ENCODE measurements around the gene KCNK10. TPM values are rescaled to one million over a fixed set of nuclear protein-coding genes. Genes with fewer than 3 reads are reported as not detected.

The KCNK10 gene
- total RNA-seq, 4 donors from 2014 or later: 0.10 to 0.38 TPM; not detected in 2

DNA sequence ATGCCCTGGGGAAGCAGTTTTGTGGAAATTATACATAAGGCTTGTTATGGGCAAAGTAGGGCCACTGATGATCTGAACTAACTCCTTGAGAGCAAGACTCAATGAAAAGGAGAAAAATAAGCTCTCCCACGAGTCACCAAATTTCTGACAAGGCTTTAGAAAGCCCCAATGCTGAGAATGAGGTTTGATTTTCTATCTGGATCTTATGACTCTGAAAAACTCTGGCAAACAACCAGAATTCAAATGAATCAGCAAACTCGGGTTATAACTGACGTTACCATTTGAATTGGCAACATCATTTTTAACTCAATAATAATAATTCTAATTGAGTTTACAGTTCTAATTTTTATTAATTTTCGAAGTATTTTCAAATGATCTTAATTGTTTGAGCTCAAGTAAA, 79.1 kb downstream of the KCNK10 start:
- no peaks in the 10 kb centered on the region for H3K27me3 ChIP-seq
- H3K4me3 ChIP-seq (replicated peaks in 1 of 3): no peak overlapping the region
- no peak for DNase-seq
- TF ChIP-seq, protein P1, sequence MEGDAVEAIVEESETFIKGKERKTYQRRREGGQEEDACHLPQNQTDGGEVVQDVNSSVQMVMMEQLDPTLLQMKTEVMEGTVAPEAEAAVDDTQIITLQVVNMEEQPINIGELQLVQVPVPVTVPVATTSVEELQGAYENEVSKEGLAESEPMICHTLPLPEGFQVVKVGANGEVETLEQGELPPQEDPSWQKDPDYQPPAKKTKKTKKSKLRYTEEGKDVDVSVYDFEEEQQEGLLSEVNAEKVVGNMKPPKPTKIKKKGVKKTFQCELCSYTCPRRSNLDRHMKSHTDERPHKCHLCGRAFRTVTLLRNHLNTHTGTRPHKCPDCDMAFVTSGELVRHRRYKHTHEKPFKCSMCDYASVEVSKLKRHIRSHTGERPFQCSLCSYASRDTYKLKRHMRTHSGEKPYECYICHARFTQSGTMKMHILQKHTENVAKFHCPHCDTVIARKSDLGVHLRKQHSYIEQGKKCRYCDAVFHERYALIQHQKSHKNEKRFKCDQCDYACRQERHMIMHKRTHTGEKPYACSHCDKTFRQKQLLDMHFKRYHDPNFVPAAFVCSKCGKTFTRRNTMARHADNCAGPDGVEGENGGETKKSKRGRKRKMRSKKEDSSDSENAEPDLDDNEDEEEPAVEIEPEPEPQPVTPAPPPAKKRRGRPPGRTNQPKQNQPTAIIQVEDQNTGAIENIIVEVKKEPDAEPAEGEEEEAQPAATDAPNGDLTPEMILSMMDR (IDR thresholded peaks at IDR 0.05): no peak
- no peak for TF ChIP-seq POLR2A (IDR thresholded peaks at IDR 0.05)
- WGBS, 2 donors: 65 to 72% methylated on average over 4 of the region's 4 CpGs
- intact Hi-C loops (cut with DNase I): no loop called here
- H3K27ac ChIP-seq: no peak overlapping the region
- H3K4me1 ChIP-seq: no peaks in the 10 kb centered on the region
- no peaks in the 10 kb centered on the region for H3K36me3 ChIP-seq
- H3K9me3 ChIP-seq: no peaks in the 10 kb centered on the region

- Histone ChIP-seq H3K27me3 (no peaks in the 10 kb centered on the region), H3K4me3 (replicated peaks in 1 of 3) (no peak overlapping the region), H3K9me3 (no peaks in the 10 kb centered on the region), H3K27ac (no peak overlapping the region), H3K4me1 (no peaks in the 10 kb centered on the region), H3K36me3 (no peaks in the 10 kb centered on the region)
- no peak for DNase-seq
- intact Hi-C loops (cut with DNase I): no loop called here
- WGBS, 2 donors: 92% methylated on average over 5 of the region's 5 CpGs
- TF ChIP-seq, protein P1 (IDR thresholded peaks at IDR 0.05): no peak
- TF ChIP-seq POLR2A (IDR thresholded peaks at IDR 0.05): no peak
Observed at GRCh38 chr14:88242446-88242845, 80.6 kb downstream of the KCNK10 start.

GRCh38 chr14:88241810-88242209, 81.3 kb downstream of the KCNK10 start:
- Histone ChIP-seq H3K4me3 (replicated peaks in 1 of 3) (no peak overlapping the region), H3K27me3 (no peaks in the 10 kb centered on the region), H3K36me3 (no peaks in the 10 kb centered on the region), H3K27ac (no peak overlapping the region), H3K4me1 (no peaks in the 10 kb centered on the region), H3K9me3 (no peaks in the 10 kb centered on the region)
- intact Hi-C loops (cut with DNase I): no loop called here
- 81 to 84% methylated on average over 9 of the region's 9 CpGs for whole genome bisulfite sequencing, 2 donors
- no peak for TF ChIP-seq POLR2A (IDR thresholded peaks at IDR 0.05)
- TF ChIP-seq, protein P1 (IDR thresholded peaks at IDR 0.05): no peak
- no peak for DNase-seq

DNA sequence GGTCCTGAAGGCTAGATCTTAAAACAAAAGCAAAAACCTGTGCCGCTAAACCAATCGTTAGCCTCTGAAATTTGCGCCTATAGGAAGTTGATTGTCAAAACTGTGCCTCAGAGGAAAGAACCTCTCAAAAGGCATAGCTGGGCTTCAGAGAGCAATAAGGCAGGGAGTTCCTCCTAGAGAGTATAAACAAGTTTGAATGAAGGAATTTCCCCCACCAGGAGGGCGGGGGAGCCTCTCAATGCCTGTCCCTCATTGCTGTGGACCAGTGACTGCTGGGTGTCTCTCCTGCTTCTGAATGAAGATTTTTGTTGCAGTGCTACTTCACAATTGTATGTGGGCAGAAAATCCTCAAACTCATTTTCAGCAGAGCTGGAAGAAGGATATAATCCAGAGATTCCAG, 88.6 kb downstream of the KCNK10 start:
- intact Hi-C loops (cut with DNase I): no loop called here
- no peaks in the 10 kb centered on the region for H3K27me3 ChIP-seq
- no peaks in the 10 kb centered on the region for H3K4me1 ChIP-seq
- no peak overlapping the region for H3K27ac ChIP-seq
- no peak for DNase-seq
- no peaks in the 10 kb centered on the region for H3K36me3 ChIP-seq
- no peaks in the 10 kb centered on the region for H3K9me3 ChIP-seq
- TF ChIP-seq POLR2A (IDR thresholded peaks at IDR 0.05): no peak
- TF ChIP-seq, protein P1 (IDR thresholded peaks at IDR 0.05): no peak
- H3K4me3 ChIP-seq (replicated peaks in 1 of 3): no peak overlapping the region
- WGBS, 2 donors: 21 to 26% methylated on average over 4 of the region's 4 CpGs

DNA sequence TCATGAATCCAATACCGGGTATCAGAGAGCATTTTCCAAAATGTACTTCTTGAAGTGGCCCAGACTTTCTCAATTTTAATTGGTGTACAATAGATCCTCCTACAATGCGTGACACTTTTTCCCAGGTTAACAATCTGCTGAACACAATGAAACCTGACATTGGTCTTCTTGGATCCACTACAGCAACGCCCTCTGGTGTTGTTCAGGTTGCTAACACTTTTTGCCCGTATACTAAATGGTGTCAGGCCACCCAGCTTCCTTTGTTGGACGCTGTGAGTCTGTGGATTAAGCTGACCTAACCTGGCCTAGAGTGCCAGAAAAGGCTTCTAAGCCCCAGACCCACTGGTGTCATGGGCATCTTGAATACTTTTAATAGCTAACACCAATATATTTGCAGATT, 89.2 kb downstream of the KCNK10 start:
- H3K27ac ChIP-seq: no peak overlapping the region
- no peak for TF ChIP-seq POLR2A (IDR thresholded peaks at IDR 0.05)
- TF ChIP-seq, protein P1 (IDR thresholded peaks at IDR 0.05): no peak
- no peak for DNase-seq
- 44 to 58% methylated on average over 5 of the region's 5 CpGs for WGBS, 2 donors
- H3K9me3 ChIP-seq: no peaks in the 10 kb centered on the region
- no peak overlapping the region for H3K4me3 ChIP-seq (replicated peaks in 1 of 3)
- intact Hi-C loops (cut with DNase I): no loop called here
- H3K4me1 ChIP-seq: no peaks in the 10 kb centered on the region
- no peaks in the 10 kb centered on the region for H3K36me3 ChIP-seq
- H3K27me3 ChIP-seq: no peaks in the 10 kb centered on the region
